ENCODE results near the gene PLXNB2.
A peak's percentile ranks its signal among the peaks of the same experiment; 100 is the strongest.

PLXNB2 gene

GRCh38 chr22:50261615-50262459 lies 45.6 kb downstream of the PLXNB2 start, which contains the start of gene MAPK12:
Gene MAPK12, minus strand, starts transcription at chr22:50261683. Its CDS starts 174 bp downstream, at chr22:50261509.
- DNase-seq, result no peak

GRCh38 chr22:50260801-50261614 lies 46.4 kb downstream of the PLXNB2 start:
- DNase-seq, result no peak

DNA sequence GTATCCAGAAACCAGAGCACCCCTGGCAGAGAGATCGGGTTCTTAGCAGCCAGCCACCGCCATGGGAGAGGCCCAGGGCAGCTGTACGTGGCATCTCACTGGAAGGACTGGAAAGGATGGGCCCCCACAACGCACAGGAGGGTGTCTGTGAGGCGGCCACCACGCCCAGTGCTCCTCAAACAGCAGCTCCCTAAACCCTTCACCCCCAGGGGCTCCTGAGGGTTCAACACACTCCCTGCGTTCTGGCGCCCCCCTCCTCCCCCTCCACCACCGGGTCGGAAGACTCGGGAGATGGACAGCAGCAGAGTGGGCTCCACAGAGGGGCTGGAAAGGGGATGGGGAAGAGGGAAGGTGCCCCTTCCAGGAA lies 47.0 kb downstream of the PLXNB2 start:
- DNase-seq, result no peak

DNA sequence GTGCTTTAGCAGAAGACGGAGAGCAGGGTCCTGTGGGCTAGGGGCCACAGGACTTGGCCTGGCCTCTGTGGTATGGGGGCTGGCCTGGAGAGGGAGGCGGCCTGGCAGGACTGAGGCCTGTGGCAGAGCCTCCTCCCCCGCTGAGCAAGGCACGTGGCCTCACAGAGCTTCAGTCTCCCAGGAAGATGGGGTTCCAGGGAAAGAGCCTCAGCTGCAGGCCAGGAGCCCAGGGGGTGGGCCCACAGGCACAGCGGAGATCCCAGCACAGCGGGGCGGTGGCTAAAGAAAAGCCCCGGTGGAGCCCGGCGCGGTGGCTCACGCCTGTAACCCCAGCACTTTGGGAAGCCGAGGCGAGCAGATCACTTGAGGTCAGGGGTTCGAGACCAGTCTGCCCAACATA lies 48.1 kb downstream of the PLXNB2 start:
- DNase-seq, result no peak

- no peak for DNase-seq
These were observed 48.8 kb downstream of the PLXNB2 start for GRCh38 chr22:50258361-50259292.

DNA sequence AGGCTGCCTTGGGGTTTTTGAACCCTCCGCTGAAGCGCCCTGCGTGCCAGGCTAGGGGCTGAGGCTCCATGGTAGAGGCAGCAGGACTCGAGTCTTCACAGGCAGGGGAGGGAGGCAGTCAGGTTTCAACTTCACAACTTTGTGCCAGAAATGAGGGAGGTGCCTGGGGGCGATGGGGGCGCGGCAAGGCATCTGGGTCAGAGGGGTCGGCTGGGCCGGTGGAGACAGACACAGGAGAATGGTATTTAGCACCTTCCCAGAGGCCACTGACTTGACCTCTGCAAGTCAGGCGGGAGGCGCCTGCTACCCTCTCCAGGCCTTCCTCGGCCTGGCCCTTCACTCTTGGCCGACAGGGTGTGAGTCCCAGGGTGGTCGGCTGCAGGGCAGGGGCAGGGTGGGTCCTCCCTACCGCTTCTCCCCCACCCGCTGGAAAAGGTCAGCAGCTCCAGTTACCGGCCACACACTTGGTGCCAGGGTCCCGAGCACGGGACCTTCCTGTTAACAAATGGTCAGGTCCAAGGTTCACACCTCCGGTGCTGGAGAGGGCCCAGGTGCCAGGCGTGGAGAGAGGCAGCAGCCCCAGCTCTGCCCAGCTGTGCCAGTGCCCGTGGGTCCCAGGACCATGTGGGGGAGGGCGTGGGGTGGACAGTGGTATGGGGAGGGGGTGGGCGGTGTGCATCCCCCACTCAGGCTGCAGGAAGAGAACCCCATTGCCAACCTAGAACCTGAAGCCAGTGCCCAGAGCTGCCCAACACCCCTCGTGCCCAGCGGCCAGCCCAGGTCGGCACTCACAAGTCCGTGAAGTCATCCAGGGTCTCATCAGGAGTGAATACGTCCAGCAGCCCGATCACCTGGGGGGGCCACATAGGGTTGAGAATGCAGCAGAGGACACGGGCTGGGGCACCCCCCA lies 49.7 kb downstream of the PLXNB2 start:
- no peak for DNase-seq

GRCh38 chr22:50257041-50257440 lies 50.4 kb downstream of the PLXNB2 start:
- DNase-seq, result no peak

DNA sequence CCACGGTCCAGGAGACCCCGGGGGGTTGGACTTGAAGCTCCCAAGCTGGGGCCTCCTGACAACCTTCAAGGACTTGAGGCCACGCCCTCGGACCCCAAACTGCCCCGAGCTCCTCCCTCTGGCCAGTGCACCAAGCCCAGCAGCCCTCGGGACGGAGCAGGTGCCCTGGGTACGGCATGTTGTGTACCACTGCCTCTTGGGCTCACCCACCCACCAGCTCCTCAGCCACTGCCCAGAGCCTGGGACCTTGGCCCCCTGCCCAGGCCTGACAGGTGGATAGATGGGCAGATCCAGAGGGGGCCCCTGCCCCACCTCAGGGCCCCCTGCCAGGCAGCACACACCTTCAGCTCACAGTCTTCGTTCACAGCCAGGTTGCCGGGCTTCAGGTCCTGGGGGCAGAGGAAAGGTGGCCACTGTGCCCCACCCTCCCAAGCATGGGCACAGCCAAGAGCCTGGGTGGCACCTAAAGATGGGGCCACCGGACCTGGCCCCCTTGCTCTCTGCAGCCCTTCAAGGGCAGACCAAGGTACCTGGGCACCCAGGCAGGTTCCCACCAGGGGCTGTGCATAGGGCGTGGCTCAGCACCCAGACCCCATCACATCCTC lies 51.1 kb downstream of the PLXNB2 start:
- DNase-seq, result no peak

DNA sequence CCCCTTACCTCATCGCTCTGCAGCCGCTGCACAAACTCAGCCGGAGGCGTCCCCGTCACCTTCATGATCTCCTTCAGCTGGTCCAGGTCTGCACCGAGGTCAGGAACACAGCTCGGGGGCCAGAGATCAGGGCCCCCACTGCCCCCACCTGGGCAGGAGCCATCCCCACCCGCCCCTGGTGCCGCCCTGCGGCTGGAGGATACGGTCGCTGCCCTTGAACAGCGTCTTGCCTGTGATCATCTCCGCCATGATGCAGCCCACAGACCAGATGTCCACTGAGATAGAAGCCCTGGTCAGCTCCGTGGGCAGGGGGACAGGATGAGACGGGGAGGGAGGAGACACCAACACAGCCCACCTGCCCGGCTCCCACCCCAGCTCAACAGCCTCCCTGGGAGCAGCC lies 51.8 kb downstream of the PLXNB2 start:
- DNase-seq, result no peak

- DNase-seq, result no peak
These were observed 52.3 kb downstream of the PLXNB2 start for GRCh38 chr22:50255099-50255498.

DNA sequence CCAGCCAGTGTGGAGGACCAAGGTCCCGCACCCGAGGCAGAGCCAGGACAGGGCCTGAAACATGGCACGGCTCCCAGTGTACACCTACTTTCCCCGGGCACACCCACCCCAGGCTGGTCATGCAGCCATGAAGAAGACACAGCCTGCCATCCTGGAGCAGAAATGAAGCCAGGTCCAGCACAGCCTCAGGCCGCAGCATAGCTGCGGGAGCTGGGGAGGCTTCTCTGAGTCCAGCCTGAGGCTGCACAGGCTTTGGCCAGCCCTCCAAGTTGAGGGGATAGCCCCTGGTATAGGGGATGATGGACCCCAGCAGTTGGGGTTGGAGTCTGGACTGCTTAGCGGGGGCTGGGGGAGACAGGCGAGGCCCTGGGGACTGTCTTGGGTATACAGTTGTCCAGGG lies 53.5 kb downstream of the PLXNB2 start:
- no peak for DNase-seq

DNA sequence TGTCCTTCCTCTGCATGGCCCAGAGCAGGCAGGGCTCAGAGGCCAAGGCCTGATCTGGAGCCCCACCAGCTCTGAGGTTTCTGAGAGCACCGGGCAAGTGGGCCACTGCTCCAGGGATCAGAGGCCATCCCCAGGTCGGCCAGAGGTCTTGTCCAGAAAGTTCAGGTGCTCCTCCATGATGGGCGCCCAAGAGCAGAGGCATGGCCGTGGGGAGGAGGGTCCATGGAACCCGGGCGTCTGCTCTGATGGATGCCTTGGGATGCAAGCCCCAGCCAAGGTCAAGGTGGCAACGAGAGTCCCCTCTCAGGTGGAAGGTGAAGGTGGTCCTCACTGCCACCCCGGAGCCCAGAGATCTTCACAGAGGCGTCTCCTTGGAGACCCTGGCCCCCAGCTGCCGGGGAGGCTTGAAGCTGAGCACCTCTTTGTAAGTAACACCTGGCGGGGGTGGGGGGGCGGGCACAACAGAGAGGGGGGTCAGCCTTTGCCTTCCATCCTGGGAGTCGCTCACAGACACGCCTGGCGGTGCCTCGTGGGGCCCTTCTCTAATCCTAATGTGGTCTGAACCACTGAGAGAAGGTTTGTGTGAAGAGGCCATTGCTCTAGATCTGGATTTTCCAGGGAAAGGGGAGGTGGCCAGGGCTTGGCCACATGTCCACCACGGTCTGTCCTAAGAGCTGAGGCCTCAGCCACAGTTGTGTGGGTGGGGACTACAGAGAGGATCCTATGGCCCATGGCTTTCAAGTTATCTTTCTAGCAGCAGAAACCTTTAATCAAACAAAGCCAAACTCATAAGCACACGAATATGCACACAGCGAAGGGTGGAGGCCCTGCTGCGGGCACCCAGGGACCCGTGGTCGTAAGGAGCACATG lies 54.2 kb downstream of the PLXNB2 start:
- DNase-seq, result no peak

DNA sequence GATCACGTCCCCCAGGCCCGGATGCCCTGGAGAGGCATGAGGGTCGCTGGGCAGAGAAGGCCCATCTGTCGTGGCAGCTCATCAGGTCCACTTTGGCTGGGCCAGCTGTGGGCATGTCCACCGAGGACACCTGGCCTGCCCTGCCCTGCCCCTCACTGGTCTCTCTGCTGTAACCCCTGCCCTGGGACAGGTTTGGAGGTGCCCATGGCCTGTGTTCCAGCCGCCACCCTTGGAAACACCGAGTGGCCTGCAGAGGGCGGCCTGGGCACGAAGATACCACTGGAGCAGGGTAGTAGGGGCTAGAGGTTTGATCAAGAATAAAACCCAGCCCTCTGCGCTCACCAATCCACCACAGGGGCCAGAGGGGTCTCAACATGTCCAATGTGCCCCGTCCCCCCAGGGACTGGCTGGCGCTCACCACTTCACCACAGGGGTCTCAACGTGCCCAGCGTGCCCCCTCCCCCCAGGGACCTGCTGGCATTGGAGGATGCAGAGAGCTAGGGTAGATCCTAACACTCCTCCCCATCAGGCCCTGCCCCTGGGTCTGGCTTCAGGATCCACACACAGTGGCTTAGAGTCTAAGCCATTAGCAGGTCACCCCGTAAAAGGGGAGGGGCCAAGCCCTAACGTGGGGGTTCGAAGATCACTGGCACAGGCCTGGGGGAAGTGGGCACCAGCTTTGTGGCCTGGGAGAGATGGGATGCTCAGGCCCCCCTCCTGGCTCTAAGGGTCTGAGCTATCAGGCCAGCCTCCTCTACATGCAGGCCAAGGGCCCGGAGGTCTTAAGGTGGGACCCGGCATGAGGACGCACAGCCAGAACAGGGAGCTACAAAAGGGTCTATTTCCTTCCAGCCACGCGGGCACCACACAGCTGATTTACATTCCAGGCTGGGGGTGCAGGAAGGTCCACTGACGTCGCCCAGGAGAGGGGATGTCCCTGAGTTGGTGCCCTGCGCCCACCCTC lies 55.1 kb downstream of the PLXNB2 start:
- no peak for DNase-seq

- DNase-seq, result no peak
These were observed 55.9 kb downstream of the PLXNB2 start for GRCh38 chr22:50251477-50252081.

GRCh38 chr22:50250555-50251476 lies 56.6 kb downstream of the PLXNB2 start, which contains the start of gene HDAC10:
Gene HDAC10, minus strand, starts transcription at chr22:50251265. Its CDS starts 233 bp downstream, at chr22:50251032.
- DNase-seq, result peak; percentile 55

- no peak for DNase-seq
These were observed 57.2 kb downstream of the PLXNB2 start for GRCh38 chr22:50250249-50250554.
